K562 (cell line): ENCODE data around the gene MYO6. TPM values are rescaled to one million over a fixed set of nuclear protein-coding genes. Genes with fewer than 3 reads are reported as not detected.

Source experiments
- ATAC-seq: fragments of 200-7000 bp; cut with Tn5 transposase; 3 replicates; pipeline ENCODE4 v1.9.1; 2020; ENCODE audit warnings: moderate library complexity
- BruUV-seq: library from RNA; stranded (reverse); fragments of 400-500 nt; replicated peaks from 2 replicates; lab custom pipeline; 2021; lab: Mats Ljungman, UMichigan
- CTCF ChIA-PET: fragments of 300-600 bp; formaldehyde crosslinking; extraction: SDS; loops from one replicate; lab custom pipeline; 2021; ENCODE audit warnings: low intra/inter-chr PET ratio; lab: Yijun Ruan, JAX
- POLR2A ChIA-PET: fragments of 300-600, 350-650 bp; sonication (Branson Sonifier 250); formaldehyde crosslinking; extraction: SDS; loops from one replicate; lab custom pipeline; 2021; ENCODE audit warnings: antibody characterized with exemption, inconsistent platforms; lab: Yijun Ruan, JAX
- DNase-seq, 4 experiments: peaks; one replicate each; pipeline versions ENCODE4 v3.0.0 to v3.0.0-alpha.2; 2011 to 2018; ENCODE audit warnings: low spot score in 3 of 4, mixed read lengths in 3 of 4; ENCODE audit errors: extremely low read depth in 1 of 4
- FAIRE-seq: peaks from 2 replicates; lab custom pipeline; 2011; peaks lifted over from hg19 to GRCh38; lab: Jason Lieb, UNC
- H2AFZ ChIP-seq: 2 replicates; pipeline ENCODE4 v1.6.0; 2011; ENCODE audit warnings: low read depth, low read length, control low read depth, inconsistent platforms
- H3K27ac ChIP-seq: fragments of 200-600 bp; 3 replicates; pipeline ENCODE4 v1.8.0; 2011; ENCODE audit warnings: low read depth, mild to moderate bottlenecking, control low read depth, inconsistent platforms, low read length, moderate library complexity, mixed read lengths; ENCODE audit errors: extremely low read depth
- H3K27me3 ChIP-seq, 2 experiments: fragments of 300-600 bp in 1 of 2; 2 replicates in 1 of 2; 3 replicates in 1 of 2; pipeline versions ENCODE4 v1.6.0 to v1.8.0; 2011; ENCODE audit warnings: inconsistent platforms in 2 of 2, low read length in 2 of 2, mild to moderate bottlenecking in 1 of 2, mixed read lengths in 1 of 2, moderate library complexity in 1 of 2; ENCODE audit not compliant: control insufficient read depth in 2 of 2, insufficient read depth in 2 of 2
- H3K36me3 ChIP-seq: fragments of 300-600 bp; 3 replicates; pipeline ENCODE4 v1.8.0; 2011; ENCODE audit warnings: mild to moderate bottlenecking, low read length, inconsistent platforms; ENCODE audit not compliant: control insufficient read depth, insufficient read depth
- H3K4me1 ChIP-seq, 2 experiments: fragments of 200-600 bp in 1 of 2; replicated peaks in 1 of 2; 2 replicates in 1 of 2; 3 replicates in 1 of 2; pipeline versions ENCODE4 v1.5.1 to v1.8.0; 2011; ENCODE audit warnings: inconsistent platforms in 2 of 2, low read length in 2 of 2, mild to moderate bottlenecking in 1 of 2, mixed read lengths in 1 of 2, moderate library complexity in 1 of 2; ENCODE audit not compliant: control insufficient read depth in 2 of 2, insufficient read depth in 2 of 2
- H3K4me2 ChIP-seq: 2 replicates; pipeline ENCODE4 v1.6.1; 2011; ENCODE audit warnings: low read length, control low read depth, inconsistent platforms, mixed read lengths; ENCODE audit not compliant: insufficient read depth
- H3K4me3 ChIP-seq: fragments of 200-600 bp; sonication (generic), shearing (Covaris generic); 2 replicates; pipeline ENCODE4 v1.5.1; 2016; ENCODE audit warnings: control low read depth, inconsistent platforms
- H3K79me2 ChIP-seq: fragments of 200-600 bp; 3 replicates; pipeline ENCODE4 v1.8.0; 2011; ENCODE audit warnings: low read length, inconsistent platforms; ENCODE audit not compliant: control insufficient read depth, insufficient read depth
- H3K9ac ChIP-seq, 2 experiments: 2 replicates each; pipeline versions ENCODE4 v1.6.0 to v1.6.1; 2011; ENCODE audit warnings: low read depth in 2 of 2, low read length in 2 of 2, control low read depth in 1 of 2, inconsistent platforms in 1 of 2, mild to moderate bottlenecking in 1 of 2, mixed read lengths in 1 of 2; ENCODE audit not compliant: insufficient read depth in 1 of 2
- H3K9me1 ChIP-seq: one replicate; pipeline ENCODE4 v1.6.0; 2011; ENCODE audit warnings: inconsistent platforms, mild to moderate bottlenecking, low read length, moderate library complexity; ENCODE audit not compliant: control insufficient read depth, insufficient read depth
- H3K9me3 ChIP-seq: replicated peaks from 2 replicates; pipeline ENCODE4 v1.5.1; 2011; ENCODE audit warnings: low read depth, low read length, inconsistent platforms; ENCODE audit not compliant: control insufficient read depth, insufficient read depth
- H4K20me1 ChIP-seq: replicated peaks from 2 replicates; pipeline ENCODE4 v1.6.1; 2011; ENCODE audit warnings: low read length, inconsistent platforms, mixed read lengths; ENCODE audit not compliant: control insufficient read depth, insufficient read depth
- ARNT ChIP-seq, 2 experiments: fragments of 450-650 bp; IDR thresholded peaks; 2 replicates each; pipeline ENCODE4 v1.6.1; 2016; ENCODE audit warnings: mild to moderate bottlenecking in 1 of 2
- ELF1 ChIP-seq: fragments of 200-800 bp; sonication (Bioruptor generic); IDR thresholded peaks from 2 replicates; pipeline ENCODE4 v1.6.1; 2016; ENCODE audit warnings: missing genetic modification characterization, missing compliant biosample characterization
- GTF2E2 ChIP-seq: fragments of 200-800 bp; sonication (Bioruptor generic); IDR thresholded peaks from 2 replicates; pipeline ENCODE4 v1.6.1; 2016; ENCODE audit warnings: missing genetic modification characterization, missing compliant biosample characterization
- KAT2B ChIP-seq: IDR thresholded peaks from one replicate; pipeline ENCODE4 v1.6.1; 2012; ENCODE audit warnings: low read depth, mild to moderate bottlenecking, control low read depth, inconsistent platforms, low read length, moderate library complexity
- MEF2D ChIP-seq: conservative IDR thresholded peaks from 2 replicates; pipeline ENCODE4 v1.6.1; 2016; ENCODE audit warnings: low read depth, missing genetic modification characterization, missing compliant biosample characterization
- PHB ChIP-seq: fragments of 250-450 bp; sonication (Bioruptor Pico); IDR thresholded peaks from 2 replicates; pipeline ENCODE4 v1.5.0; 2021
- SETDB1 ChIP-seq: IDR thresholded peaks from one replicate; pipeline ENCODE4 v1.6.1; 2012; ENCODE audit warnings: low read length, control low read depth, inconsistent platforms
- ZEB2 ChIP-seq: fragments of 450-650 bp; IDR thresholded peaks from 2 replicates; pipeline ENCODE4 v1.6.1; 2016
- WGBS: fragments of 100-300 bp; shearing (Covaris generic); methylation state at CpG from one replicate; pipeline ENCODE4 v1.1.6; 2016; ENCODE audit warnings: low coverage, mixed read lengths; ENCODE audit not compliant: insufficient coverage; ENCODE audit errors: missing lambda C conversion rate; 5-methylcytosine and 5-hydroxymethylcytosine counted together
- in situ Hi-C: fragments of 300-500 bp; cut with MboI; formaldehyde crosslinking; loops from 4 replicates; pipeline ENCODE4 v1.15.0; 2018; ENCODE audit warnings: inconsistent platforms, mixed read lengths
- intact Hi-C: fragments of 100-400 bp; cut with micrococcal nuclease; formaldehyde crosslinking; loops from 2 replicates; pipeline ENCODE4 v1.14.2; 2022
- polyA plus RNA-seq, 8 experiments: library from polyadenylated mRNA; depleted of rRNA in 4 of 8; stranded (reverse) in 5 of 8; unstranded in 3 of 8; fragments of >200 nt; fragmentation: Nextera tagmentation in 2 of 8; fragmentation: Illumina TruSeq in 1 of 8; extraction: Ambion mirVana in 2 of 8; extraction: Trizol in 1 of 8; gene quantifications; 2 replicates each; pipeline versions ENCODE4 v1.2.1 to v1.2.3, GENCODE V29; 2011 to 2014; ENCODE audit warnings: inconsistent platforms in 1 of 8, missing spikeins in 1 of 8
- total RNA-seq, 7 experiments: library from RNA; depleted of rRNA in 6 of 7; stranded (reverse); fragments of >200 nt in 6 of 7; fragmentation: Illumina TruSeq in 2 of 7; extraction: Trizol in 2 of 7; gene quantifications; 2 replicates each; pipeline versions ENCODE4 v1.2.1 to v1.2.3, GENCODE V29; 2011 to 2021; ENCODE audit warnings: low replicate concordance in 1 of 7
- TF ChIP-seq, protein P1 (sequence below): fragments of 250-450 bp; sonication (Bioruptor Pico); IDR thresholded peaks from 2 replicates; pipeline ENCODE4 v1.8.0; 2021; ENCODE audit warnings: borderline replicate concordance, mild to moderate bottlenecking, moderate library complexity; ENCODE audit not compliant: poor library complexity, severe bottlenecking
- TF ChIP-seq, protein P2 (sequence below): fragments of 250-450 bp; sonication (Bioruptor Pico); IDR thresholded peaks from 2 replicates; pipeline ENCODE4 v1.4.0; 2020
- TF ChIP-seq, protein P3 (sequence below), 2 experiments: fragments of 450-650 bp; conservative IDR thresholded peaks; 2 replicates each; pipeline ENCODE4 v1.6.1; 2017; ENCODE audit warnings: mild to moderate bottlenecking in 2 of 2, moderate library complexity in 2 of 2
- TF ChIP-seq, protein P4 (sequence below), 2 experiments: fragments of 450-650 bp in 1 of 2; sonication (generic) in 1 of 2; formaldehyde crosslinking in 1 of 2; IDR thresholded peaks in 1 of 2; conservative IDR thresholded peaks in 1 of 2; 2 replicates each; pipeline versions ENCODE4 v1.6.1 to v1.8.1; 2016 to 2023; ENCODE audit warnings: mild to moderate bottlenecking in 2 of 2, moderate library complexity in 2 of 2, inconsistent platforms in 1 of 2, missing genetic modification reagents in 1 of 2
- TF ChIP-seq, protein P5 (sequence below), 2 experiments: fragments of 450-650 bp; IDR thresholded peaks; 2 replicates each; pipeline ENCODE4 v1.6.1; 2018; ENCODE audit warnings: mild to moderate bottlenecking in 2 of 2, low read depth in 1 of 2; ENCODE audit not compliant: partially characterized antibody in 2 of 2

The MYO6 gene
- total and polyA plus RNA-seq, 9 of the 15 experiments (the other 6 are each of a cell fraction or from before 2014, with no cell fraction given): 1.3 to 5.5 (median 2.7) TPM

DNA sequence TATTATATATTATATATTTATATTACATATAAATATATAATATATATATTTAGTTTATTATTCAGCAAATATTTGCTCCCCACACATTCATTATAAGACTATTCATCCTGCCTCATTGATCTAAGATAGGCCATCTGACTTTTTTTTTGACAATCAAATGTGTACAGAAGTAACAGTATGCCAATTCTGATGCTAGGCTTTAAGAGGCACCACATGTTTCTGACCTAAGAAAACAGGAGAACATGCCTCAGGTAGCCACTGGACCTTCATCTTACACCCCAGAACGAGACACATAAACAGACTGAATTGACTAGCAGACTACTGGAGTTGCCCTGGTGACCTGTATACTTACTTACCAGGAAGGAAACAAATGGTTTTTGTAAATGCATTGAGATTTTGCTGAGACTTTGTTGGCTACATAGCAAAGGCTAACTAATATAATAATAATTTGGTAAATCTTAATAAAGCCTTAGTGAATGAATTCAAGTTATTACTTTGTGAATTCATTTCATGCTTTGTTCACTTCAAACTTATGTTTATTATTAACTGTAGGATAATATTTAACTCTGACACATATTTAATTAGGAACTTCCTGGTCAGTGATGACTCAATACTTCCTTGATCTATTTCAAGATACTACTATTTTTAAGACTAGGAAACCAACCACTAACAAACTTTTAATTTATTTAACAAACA, 13.4 kb upstream of the MYO6 start:
- Histone ChIP-seq H3K36me3 (no peaks in the 10 kb centered on the region), H3K27me3 (no peaks in the 10 kb centered on the region), H3K9ac (no peak overlapping the region), H3K4me1 (no peaks in the 10 kb centered on the region), H2AFZ (peak overlapping the region; percentile 57), H3K27ac (peak overlapping the region; percentile 32; the same call in 1 of the 3 replicates), H3K4me3 (no peak overlapping the region), H3K9me1 (no peaks in the 10 kb centered on the region), H3K4me2 (no peak overlapping the region), H4K20me1 (no peaks in the 10 kb centered on the region), H3K9me3 (no peaks in the 10 kb centered on the region), H3K79me2 (no peaks in the 10 kb centered on the region)
- 7% methylated on average over 1 of the region's 1 CpG for WGBS
- no TSS peak for BruUV-seq
- ATAC-seq (no peak), DNase-seq (no peak), FAIRE-seq (no peak)
- POLR2A ChIA-PET: no interaction called here
- in situ Hi-C loops: no loop called here
- CTCF ChIA-PET: no interaction called here
- intact Hi-C loops: no loop called here
- TF ChIP-seq ELF1 (tag) (peak; percentile 45; the same call in 1 of the 2 replicates), ZEB2 (no peak), PHB (no peak), KAT2B (no peak), ARNT (IDR thresholded peaks at IDR 0.05) (no peak), SETDB1 (no peak), GTF2E2 (tag) (no peak), MEF2D (0 out of 2 replicates have a peak, but pooled peaks have one; percentile 27)
- TF ChIP-seq, protein P1, sequence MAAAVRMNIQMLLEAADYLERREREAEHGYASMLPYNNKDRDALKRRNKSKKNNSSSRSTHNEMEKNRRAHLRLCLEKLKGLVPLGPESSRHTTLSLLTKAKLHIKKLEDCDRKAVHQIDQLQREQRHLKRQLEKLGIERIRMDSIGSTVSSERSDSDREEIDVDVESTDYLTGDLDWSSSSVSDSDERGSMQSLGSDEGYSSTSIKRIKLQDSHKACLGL (CRISPR knock-in tag): no peak
- TF ChIP-seq, protein P2, sequence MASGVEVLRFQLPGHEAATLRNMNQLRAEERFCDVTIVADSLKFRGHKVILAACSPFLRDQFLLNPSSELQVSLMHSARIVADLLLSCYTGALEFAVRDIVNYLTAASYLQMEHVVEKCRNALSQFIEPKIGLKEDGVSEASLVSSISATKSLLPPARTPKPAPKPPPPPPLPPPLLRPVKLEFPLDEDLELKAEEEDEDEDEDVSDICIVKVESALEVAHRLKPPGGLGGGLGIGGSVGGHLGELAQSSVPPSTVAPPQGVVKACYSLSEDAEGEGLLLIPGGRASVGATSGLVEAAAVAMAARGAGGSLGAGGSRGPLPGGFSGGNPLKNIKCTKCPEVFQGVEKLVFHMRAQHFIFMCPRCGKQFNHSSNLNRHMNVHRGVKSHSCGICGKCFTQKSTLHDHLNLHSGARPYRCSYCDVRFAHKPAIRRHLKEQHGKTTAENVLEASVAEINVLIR (CRISPR knock-in tag): no peak
- TF ChIP-seq, protein P3, sequence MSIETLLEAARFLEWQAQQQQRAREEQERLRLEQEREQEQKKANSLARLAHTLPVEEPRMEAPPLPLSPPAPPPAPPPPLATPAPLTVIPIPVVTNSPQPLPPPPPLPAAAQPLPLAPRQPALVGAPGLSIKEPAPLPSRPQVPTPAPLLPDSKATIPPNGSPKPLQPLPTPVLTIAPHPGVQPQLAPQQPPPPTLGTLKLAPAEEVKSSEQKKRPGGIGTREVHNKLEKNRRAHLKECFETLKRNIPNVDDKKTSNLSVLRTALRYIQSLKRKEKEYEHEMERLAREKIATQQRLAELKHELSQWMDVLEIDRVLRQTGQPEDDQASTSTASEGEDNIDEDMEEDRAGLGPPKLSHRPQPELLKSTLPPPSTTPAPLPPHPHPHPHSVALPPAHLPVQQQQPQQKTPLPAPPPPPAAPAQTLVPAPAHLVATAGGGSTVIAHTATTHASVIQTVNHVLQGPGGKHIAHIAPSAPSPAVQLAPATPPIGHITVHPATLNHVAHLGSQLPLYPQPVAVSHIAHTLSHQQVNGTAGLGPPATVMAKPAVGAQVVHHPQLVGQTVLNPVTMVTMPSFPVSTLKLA (conservative IDR thresholded peaks at IDR 0.05): no peak
- TF ChIP-seq, protein P4, sequence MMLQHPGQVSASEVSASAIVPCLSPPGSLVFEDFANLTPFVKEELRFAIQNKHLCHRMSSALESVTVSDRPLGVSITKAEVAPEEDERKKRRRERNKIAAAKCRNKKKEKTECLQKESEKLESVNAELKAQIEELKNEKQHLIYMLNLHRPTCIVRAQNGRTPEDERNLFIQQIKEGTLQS (IDR thresholded peaks at IDR 0.05): peak; percentile 68
- TF ChIP-seq, protein P4 (CRISPR knock-in tag; conservative IDR thresholded peaks at IDR 0.05): no peak
- TF ChIP-seq, protein P5, sequence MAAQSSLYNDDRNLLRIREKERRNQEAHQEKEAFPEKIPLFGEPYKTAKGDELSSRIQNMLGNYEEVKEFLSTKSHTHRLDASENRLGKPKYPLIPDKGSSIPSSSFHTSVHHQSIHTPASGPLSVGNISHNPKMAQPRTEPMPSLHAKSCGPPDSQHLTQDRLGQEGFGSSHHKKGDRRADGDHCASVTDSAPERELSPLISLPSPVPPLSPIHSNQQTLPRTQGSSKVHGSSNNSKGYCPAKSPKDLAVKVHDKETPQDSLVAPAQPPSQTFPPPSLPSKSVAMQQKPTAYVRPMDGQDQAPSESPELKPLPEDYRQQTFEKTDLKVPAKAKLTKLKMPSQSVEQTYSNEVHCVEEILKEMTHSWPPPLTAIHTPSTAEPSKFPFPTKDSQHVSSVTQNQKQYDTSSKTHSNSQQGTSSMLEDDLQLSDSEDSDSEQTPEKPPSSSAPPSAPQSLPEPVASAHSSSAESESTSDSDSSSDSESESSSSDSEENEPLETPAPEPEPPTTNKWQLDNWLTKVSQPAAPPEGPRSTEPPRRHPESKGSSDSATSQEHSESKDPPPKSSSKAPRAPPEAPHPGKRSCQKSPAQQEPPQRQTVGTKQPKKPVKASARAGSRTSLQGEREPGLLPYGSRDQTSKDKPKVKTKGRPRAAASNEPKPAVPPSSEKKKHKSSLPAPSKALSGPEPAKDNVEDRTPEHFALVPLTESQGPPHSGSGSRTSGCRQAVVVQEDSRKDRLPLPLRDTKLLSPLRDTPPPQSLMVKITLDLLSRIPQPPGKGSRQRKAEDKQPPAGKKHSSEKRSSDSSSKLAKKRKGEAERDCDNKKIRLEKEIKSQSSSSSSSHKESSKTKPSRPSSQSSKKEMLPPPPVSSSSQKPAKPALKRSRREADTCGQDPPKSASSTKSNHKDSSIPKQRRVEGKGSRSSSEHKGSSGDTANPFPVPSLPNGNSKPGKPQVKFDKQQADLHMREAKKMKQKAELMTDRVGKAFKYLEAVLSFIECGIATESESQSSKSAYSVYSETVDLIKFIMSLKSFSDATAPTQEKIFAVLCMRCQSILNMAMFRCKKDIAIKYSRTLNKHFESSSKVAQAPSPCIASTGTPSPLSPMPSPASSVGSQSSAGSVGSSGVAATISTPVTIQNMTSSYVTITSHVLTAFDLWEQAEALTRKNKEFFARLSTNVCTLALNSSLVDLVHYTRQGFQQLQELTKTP (IDR thresholded peaks at IDR 0.05; ENCODE audit: low read depth in 1 of 2, partially characterized antibody in 2 of 2): no peak
